ENCODE data around the gene GRK5. TPM values are rescaled to one million over a fixed set of nuclear protein-coding genes. Genes with fewer than 3 reads are reported as not detected.
A peak's percentile ranks its signal among the peaks of the same experiment; 100 is the strongest.

Gene GRK5
- total RNA-seq, 2 donors from 2014 or later = 9.1 to 11.9 TPM

- Histone ChIP-seq H3K9me3 (ENCODE audit: control insufficient read depth, low read length) (no peaks in the 10 kb centered on the region), H3K4me3 (ENCODE audit: low read length) (no peak overlapping the region), H3K36me3 (ENCODE audit: control insufficient read depth, insufficient read depth, low read length) (peaks cover 38% of the 10 kb centered on the region), H3K27ac (ENCODE audit: low read depth, low read length) (peak overlapping the region; percentile 38), H3K27me3 (ENCODE audit: control insufficient read depth, insufficient read depth, low read length, poor library complexity, severe bottlenecking) (no peaks in the 10 kb centered on the region), H3K4me1 (ENCODE audit: control insufficient read depth, insufficient read depth, low read length) (peaks cover 4% of the 10 kb centered on the region), H3K9ac (ENCODE audit: extremely low read depth, low read length, poor library complexity, severe bottlenecking) (no peak overlapping the region)
- no peak for TF ChIP-seq CTCF (conservative IDR thresholded peaks at IDR 0.05)
- DNase-seq = no peak
- H3K27ac Mint-ChIP-seq = peak overlapping the region; percentile 23
- peaks cover 10% of the 10 kb centered on the region for H3K4me1 Mint-ChIP-seq
- WGBS, 2 experiments (ENCODE audit: insufficient coverage in 1 of 2, insufficient read length in 1 of 2) = 72 to 78% methylated on average over 8 of the region's 8 CpGs
- H3K9me3 Mint-ChIP-seq = no peaks in the 10 kb centered on the region
- H3K4me3 Mint-ChIP-seq = peak overlapping the region; percentile 76
- peaks cover 38% of the 10 kb centered on the region for H3K36me3 Mint-ChIP-seq (ENCODE audit: low read depth)
- no peaks in the 10 kb centered on the region for H3K27me3 Mint-ChIP-seq (ENCODE audit: insufficient read depth)
These were observed 40.8 kb upstream of the GRK5 start for GRCh38 chr10:119166564-119166963.

- TF ChIP-seq CTCF (conservative IDR thresholded peaks at IDR 0.05) = no peak
- no peak for DNase-seq
- peaks cover 10% of the 10 kb centered on the region for H3K4me1 Mint-ChIP-seq
- H3K27ac ChIP-seq (ENCODE audit: low read depth, low read length) = peak overlapping the region; percentile 2
- H3K9me3 ChIP-seq (ENCODE audit: control insufficient read depth, low read length) = no peaks in the 10 kb centered on the region
- WGBS, 2 experiments (ENCODE audit: insufficient coverage in 1 of 2, insufficient read length in 1 of 2) = 77 to 78% methylated on average over 6 to 8 of the region's 8 CpGs
- no peaks in the 10 kb centered on the region for H3K9me3 Mint-ChIP-seq
- H3K9ac ChIP-seq (ENCODE audit: extremely low read depth, low read length, poor library complexity, severe bottlenecking) = no peak overlapping the region
- no peaks in the 10 kb centered on the region for H3K27me3 ChIP-seq (ENCODE audit: control insufficient read depth, insufficient read depth, low read length, poor library complexity, severe bottlenecking)
- peaks cover 41% of the 10 kb centered on the region for H3K36me3 Mint-ChIP-seq (ENCODE audit: low read depth)
- no peak overlapping the region for H3K4me3 Mint-ChIP-seq
- H3K4me3 ChIP-seq (ENCODE audit: low read length) = no peak overlapping the region
- no peaks in the 10 kb centered on the region for H3K27me3 Mint-ChIP-seq (ENCODE audit: insufficient read depth)
- H3K27ac Mint-ChIP-seq = peak overlapping the region; percentile 23
- H3K4me1 ChIP-seq (ENCODE audit: control insufficient read depth, insufficient read depth, low read length) = peaks cover 4% of the 10 kb centered on the region
- peaks cover 42% of the 10 kb centered on the region for H3K36me3 ChIP-seq (ENCODE audit: control insufficient read depth, insufficient read depth, low read length)
These were observed 40.3 kb upstream of the GRK5 start for GRCh38 chr10:119167041-119167440.

GRCh38 chr10:119174109-119174508 lies 33.3 kb upstream of the GRK5 start:
- no peak for TF ChIP-seq CTCF (conservative IDR thresholded peaks at IDR 0.05)
- Histone ChIP-seq H3K36me3 (ENCODE audit: control insufficient read depth, insufficient read depth, low read length) (peaks cover 53% of the 10 kb centered on the region), H3K27me3 (ENCODE audit: control insufficient read depth, insufficient read depth, low read length, poor library complexity, severe bottlenecking) (no peaks in the 10 kb centered on the region), H3K4me1 (ENCODE audit: control insufficient read depth, insufficient read depth, low read length) (peaks cover 14% of the 10 kb centered on the region), H3K9me3 (ENCODE audit: control insufficient read depth, low read length) (no peaks in the 10 kb centered on the region), H3K27ac (ENCODE audit: low read depth, low read length) (no peak overlapping the region), H3K4me3 (ENCODE audit: low read length) (peak overlapping the region; percentile 32), H3K9ac (ENCODE audit: extremely low read depth, low read length, poor library complexity, severe bottlenecking) (no peak overlapping the region)
- H3K36me3 Mint-ChIP-seq (ENCODE audit: low read depth) = peaks cover 63% of the 10 kb centered on the region
- H3K27me3 Mint-ChIP-seq (ENCODE audit: insufficient read depth) = no peaks in the 10 kb centered on the region
- H3K9me3 Mint-ChIP-seq = no peaks in the 10 kb centered on the region
- H3K4me3 Mint-ChIP-seq = no peak overlapping the region
- no peak for DNase-seq
- peaks cover 21% of the 10 kb centered on the region for H3K4me1 Mint-ChIP-seq
- WGBS, 2 experiments (ENCODE audit: insufficient coverage in 1 of 2, insufficient read length in 1 of 2) = 77 to 79% methylated on average over 2 of the region's 2 CpGs
- peak overlapping the region; percentile 72 for H3K27ac Mint-ChIP-seq

Data from endodermal cell (in vitro differentiated cells).